Adrenal gland (tissue), 12 donors: ENCODE results near the gene TRAPPC3. TPM values are rescaled to one million over a fixed set of nuclear protein-coding genes. Genes with fewer than 3 reads are reported as not detected.
A peak's percentile ranks its signal among the peaks of the same experiment; 100 is the strongest.

Experiments used
- DNase-seq, 7 donors: peaks; one replicate each; pipeline ENCODE4 v3.0.0-alpha.2; 2019 to 2020
- H3K27ac ChIP-seq, 5 donors: fragments of 200-600 bp; sonication (generic) in 4 of 5; 1 replicate in 3 of 5; 2 replicates in 2 of 5; pipeline versions ENCODE4 v1.5.1 to v1.8.0; 2016 to 2020; ENCODE audit warnings: mild to moderate bottlenecking in 1 of 5
- H3K27me3 ChIP-seq: fragments of 200-600 bp; 2 replicates; pipeline ENCODE4 v1.8.0; 2021
- H3K36me3 ChIP-seq, 2 donors: fragments of 200-600 bp; replicated peaks in 1 of 2; 1 replicate in 1 of 2; 2 replicates in 1 of 2; pipeline versions ENCODE4 v1.5.1 to v1.8.0; 2018 to 2022
- H3K4me1 ChIP-seq, 2 donors: fragments of 200-600 bp; replicated peaks in 1 of 2; 1 replicate in 1 of 2; 2 replicates in 1 of 2; pipeline versions ENCODE4 v1.5.1 to v1.8.0; 2018 to 2021
- H3K4me3 ChIP-seq, 4 donors: fragments of 200-600 bp; sonication (generic) in 3 of 4; one replicate each; pipeline ENCODE4 v1.5.1; 2016 to 2018
- H3K9me3 ChIP-seq, 3 donors: fragments of 200-600 bp; sonication (generic) in 1 of 3; replicated peaks in 1 of 3; 1 replicate in 2 of 3; 2 replicates in 1 of 3; pipeline versions ENCODE4 v1.5.1 to v1.8.0; 2016 to 2021
- POLR2A ChIP-seq, 2 donors: fragments of 450-650 bp; IDR thresholded peaks; one replicate each; pipeline ENCODE4 v1.6.1; 2017; ENCODE audit warnings: antibody characterized with exemption in 2 of 2, mild to moderate bottlenecking in 2 of 2, moderate library complexity in 1 of 2
- WGBS, 4 donors: extraction: QIAGEN DNeasy Blood & Tissue Kit in 2 of 4; methylation state at CpG; one replicate each; pipeline versions ENCODE4 v1.1.5 to v1.1.7; 2013 to 2017; 5-methylcytosine and 5-hydroxymethylcytosine counted together
- intact Hi-C, 2 donors: fragments of 100-400 bp; cut with DNase I; formaldehyde crosslinking; loops; one replicate each; pipeline versions ENCODE4 v1.14.1 to v1.15.0; 2022 to 2023
- polyA plus RNA-seq, 3 donors: library from polyadenylated mRNA; stranded (reverse); fragments of 200-250 nt in 2 of 3; fragments of 350-450 nt in 1 of 3; fragmentation: Illumina TruSeq in 1 of 3; extraction: RNeasy Lipid Tissue Mini Kit (QIAGEN cat#74804) in 1 of 3; gene quantifications; one replicate each; pipeline ENCODE4 v1.2.3, GENCODE V29; 2013 to 2014
- total RNA-seq, 9 donors: library from RNA; depleted of rRNA in 4 of 9; stranded (reverse); fragments of >200 nt in 4 of 9; fragments of 120-200 nt in 1 of 9; fragmentation: NEBNext Ultra II Directional in 1 of 9; extraction: Animal tissue kit (Norgen Biotek cat#: 25700) in 1 of 9; gene quantifications; one replicate each; pipeline versions ENCODE4 v1.1.0 to v1.2.4, GENCODE V29; 2013 to 2023
- TF ChIP-seq, protein P1 (sequence below), 6 experiments: fragments of 450-650 bp in 4 of 6; fragments of 200-600 bp in 2 of 6; sonication (generic) in 1 of 6; IDR thresholded peaks; 1 replicate in 5 of 6; 2 replicates in 1 of 6; pipeline versions ENCODE4 v1.5.1 to v1.8.0; 2016 to 2021; ENCODE audit warnings: antibody characterized with exemption in 6 of 6, mild to moderate bottlenecking in 2 of 6, moderate library complexity in 1 of 6
- donor health status: healthy with polysubstance abuse.
- donor health status: Bipolar disorder and iron deficiency.
- donor health status: DM: yes; HTN: yes; CAD: no.
- donor health status: DM: no; HTN: no; CAD: no.
- donor health status: DM: no; HTN: no; CAD: no.
- donor health status: DM: yes; HTN: yes; CAD: no.

TRAPPC3 gene
- total and polyA plus RNA-seq, 12 donors, result 54.0 to 182 (median 114) TPM

DNA sequence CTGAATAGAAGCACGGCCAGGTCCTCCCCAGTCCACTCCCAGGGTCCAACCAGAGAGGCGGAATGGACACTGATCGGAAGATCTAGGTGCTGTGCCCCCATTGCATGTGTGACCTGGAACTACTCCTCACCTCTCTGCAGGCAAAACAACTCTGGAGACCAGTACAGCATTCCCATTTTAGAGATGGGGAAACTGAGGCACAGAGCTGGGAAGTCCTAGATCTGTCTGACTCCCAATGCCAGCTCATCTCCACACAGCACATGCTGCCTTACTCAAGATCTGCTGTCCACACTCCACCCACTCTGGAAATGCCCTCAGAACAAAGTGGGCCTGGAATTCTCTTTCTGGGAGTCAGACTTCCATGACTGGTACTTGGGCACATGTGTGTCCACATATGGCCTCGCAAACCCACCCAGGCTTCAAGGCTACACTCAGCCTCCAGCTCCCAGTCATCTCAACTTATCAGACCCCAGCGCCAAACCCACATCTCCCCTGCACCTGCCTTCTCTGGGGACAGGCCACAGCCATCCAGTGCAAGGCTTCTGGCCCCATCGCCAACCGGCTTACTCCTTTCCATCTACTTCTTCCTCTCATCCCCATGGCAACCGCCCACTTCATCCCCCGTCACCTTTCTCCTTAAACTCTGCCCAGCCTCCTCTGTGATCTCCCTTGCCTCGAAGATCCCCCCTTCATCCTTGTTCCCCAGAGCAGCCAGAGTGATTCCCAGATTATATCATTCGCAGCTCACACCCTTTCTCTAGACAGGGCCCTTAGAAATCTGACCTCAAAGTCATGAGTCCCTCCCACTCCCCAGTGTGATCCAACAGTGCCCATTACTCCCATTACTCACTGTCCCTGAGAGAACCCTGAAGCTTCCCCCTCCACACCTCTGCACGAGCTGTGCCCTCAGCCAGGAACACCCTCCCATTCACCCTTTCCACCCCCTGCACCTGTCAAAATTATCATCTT is 26.9 kb downstream of the TRAPPC3 start:
- peaks cover 0 to 6% of the 10 kb centered on the region in 2 donors for H3K4me1 ChIP-seq
- intact Hi-C loops, result no loop called here
- H3K27me3 ChIP-seq, result peaks cover 3% of the 10 kb centered on the region
- H3K36me3 ChIP-seq, result no peaks in the 10 kb centered on the region
- no peak for DNase-seq
- 85 to 93% (median 88%) methylated on average over 11 to 12 of the region's 12 CpGs for WGBS, 4 donors
- no peaks in the 10 kb centered on the region for H3K9me3 ChIP-seq
- TF ChIP-seq, protein P1, sequence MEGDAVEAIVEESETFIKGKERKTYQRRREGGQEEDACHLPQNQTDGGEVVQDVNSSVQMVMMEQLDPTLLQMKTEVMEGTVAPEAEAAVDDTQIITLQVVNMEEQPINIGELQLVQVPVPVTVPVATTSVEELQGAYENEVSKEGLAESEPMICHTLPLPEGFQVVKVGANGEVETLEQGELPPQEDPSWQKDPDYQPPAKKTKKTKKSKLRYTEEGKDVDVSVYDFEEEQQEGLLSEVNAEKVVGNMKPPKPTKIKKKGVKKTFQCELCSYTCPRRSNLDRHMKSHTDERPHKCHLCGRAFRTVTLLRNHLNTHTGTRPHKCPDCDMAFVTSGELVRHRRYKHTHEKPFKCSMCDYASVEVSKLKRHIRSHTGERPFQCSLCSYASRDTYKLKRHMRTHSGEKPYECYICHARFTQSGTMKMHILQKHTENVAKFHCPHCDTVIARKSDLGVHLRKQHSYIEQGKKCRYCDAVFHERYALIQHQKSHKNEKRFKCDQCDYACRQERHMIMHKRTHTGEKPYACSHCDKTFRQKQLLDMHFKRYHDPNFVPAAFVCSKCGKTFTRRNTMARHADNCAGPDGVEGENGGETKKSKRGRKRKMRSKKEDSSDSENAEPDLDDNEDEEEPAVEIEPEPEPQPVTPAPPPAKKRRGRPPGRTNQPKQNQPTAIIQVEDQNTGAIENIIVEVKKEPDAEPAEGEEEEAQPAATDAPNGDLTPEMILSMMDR (IDR thresholded peaks at IDR 0.05), result no peak
- no peak for TF ChIP-seq POLR2A (IDR thresholded peaks at IDR 0.05)
- H3K4me3 ChIP-seq, result no peak overlapping the region
- no peak overlapping the region for H3K27ac ChIP-seq

DNA sequence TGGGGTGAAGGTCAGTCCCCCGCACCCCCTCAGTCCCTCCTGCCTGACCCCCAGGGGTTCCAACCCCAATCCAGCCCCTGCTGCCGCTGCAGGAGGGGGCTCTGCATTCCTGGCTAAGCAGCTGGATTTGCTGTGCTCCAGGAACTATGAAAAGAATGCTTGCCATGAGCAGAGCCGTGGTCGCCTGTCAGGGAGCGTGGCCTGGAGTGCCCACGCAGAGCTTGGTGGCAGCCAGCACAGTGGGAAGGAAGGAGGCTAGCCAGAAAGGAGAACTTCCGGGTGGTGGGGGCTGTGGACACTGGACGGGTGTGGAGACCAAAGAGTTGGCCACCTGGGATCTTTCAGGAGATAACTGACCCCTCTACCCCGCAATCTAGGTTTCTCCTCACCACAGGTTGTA is 29.8 kb downstream of the TRAPPC3 start:
- H3K9me3 ChIP-seq, result no peaks in the 10 kb centered on the region
- H3K27ac ChIP-seq, result peak overlapping the region in 1 of 5 donors; percentile 32
- DNase-seq, result no peak
- H3K27me3 ChIP-seq, result no peaks in the 10 kb centered on the region
- WGBS, 4 donors, result 52 to 62% (median 61%) methylated on average over 7 to 9 of the region's 9 CpGs
- no peak for TF ChIP-seq POLR2A (IDR thresholded peaks at IDR 0.05)
- TF ChIP-seq, protein P1 (IDR thresholded peaks at IDR 0.05), result no peak
- no peak overlapping the region for H3K4me3 ChIP-seq
- no peaks in the 10 kb centered on the region for H3K4me1 ChIP-seq
- intact Hi-C loops, result no loop called here
- no peaks in the 10 kb centered on the region for H3K36me3 ChIP-seq

DNA sequence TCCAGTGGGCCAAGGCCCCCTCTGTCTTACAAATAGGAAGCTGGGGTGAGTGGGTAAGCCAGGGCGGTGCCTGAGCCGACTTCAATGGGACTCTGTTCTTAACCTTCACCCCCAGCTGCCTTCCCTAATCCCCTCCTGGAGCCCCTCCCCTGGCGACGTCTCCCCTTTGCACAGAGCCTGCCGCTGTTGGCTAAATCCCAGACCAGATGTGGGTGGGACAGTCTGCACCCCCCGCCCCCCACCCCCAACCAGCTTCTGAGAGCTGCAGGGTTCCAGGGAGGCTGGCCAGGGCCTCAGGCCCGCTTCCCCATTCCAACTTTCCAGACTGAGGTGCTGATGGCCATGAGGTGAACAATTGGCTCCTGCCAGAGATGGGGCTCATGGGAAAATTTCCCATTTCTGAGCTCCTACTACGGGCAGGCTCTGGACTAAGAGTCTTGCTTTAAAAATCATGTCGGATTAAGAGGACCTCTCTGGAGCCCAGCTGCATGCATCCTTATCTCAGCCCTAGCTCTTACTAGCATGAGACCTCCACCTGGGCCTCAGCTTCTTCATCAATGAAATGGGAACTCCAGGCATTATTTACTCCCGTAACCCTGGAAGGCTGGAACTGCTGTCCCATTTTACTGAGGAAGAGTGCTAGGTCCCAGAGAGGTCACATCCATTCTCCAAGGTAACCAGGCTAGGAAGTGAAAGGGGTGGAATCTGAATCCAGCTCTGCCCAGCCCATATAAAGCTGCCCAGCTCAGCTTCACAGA is 30.7 kb downstream of the TRAPPC3 start:
- 74 to 85% (median 77%) methylated on average over 3 to 10 of the region's 10 CpGs for WGBS, 4 donors
- Histone ChIP-seq H3K4me1 (no peaks in the 10 kb centered on the region), H3K4me3 (no peak overlapping the region), H3K36me3 (no peaks in the 10 kb centered on the region), H3K27ac (no peak overlapping the region), H3K27me3 (no peaks in the 10 kb centered on the region), H3K9me3 (no peaks in the 10 kb centered on the region)
- DNase-seq, result no peak
- TF ChIP-seq POLR2A (IDR thresholded peaks at IDR 0.05), result no peak
- TF ChIP-seq, protein P1 (IDR thresholded peaks at IDR 0.05), result no peak
- intact Hi-C loops, result no loop called here

DNA sequence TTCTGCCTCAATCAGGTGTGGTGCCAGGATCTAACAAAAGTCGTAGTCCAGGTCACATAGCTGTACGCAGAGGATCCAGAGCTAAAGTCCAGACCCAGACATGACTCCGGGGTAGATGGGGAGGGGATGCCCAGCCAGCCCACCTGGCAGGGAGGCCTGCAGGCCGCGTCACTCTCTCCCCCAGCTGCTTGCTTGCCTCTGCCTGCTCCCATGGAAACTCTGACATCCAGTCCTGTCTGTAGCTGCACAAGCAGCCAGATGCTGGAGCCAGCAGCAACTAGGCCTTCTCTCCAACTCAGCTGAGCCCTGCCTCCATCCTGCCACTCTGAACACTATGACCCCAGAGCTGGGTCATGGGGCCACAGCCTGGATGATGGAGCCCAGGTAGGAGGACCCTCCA is 32.4 kb downstream of the TRAPPC3 start:
- intact Hi-C loops, result no loop called here
- Histone ChIP-seq H3K4me1 (no peaks in the 10 kb centered on the region), H3K36me3 (no peaks in the 10 kb centered on the region), H3K4me3 (no peak overlapping the region), H3K27me3 (no peaks in the 10 kb centered on the region), H3K9me3 (no peaks in the 10 kb centered on the region), H3K27ac (no peak overlapping the region)
- TF ChIP-seq POLR2A (IDR thresholded peaks at IDR 0.05), result no peak
- TF ChIP-seq, protein P1 (IDR thresholded peaks at IDR 0.05), result no peak
- DNase-seq, result no peak
- WGBS, 4 donors, result 85 to 96% (median 88%) methylated on average over 5 of the region's 5 CpGs; no CpG with 5 or more reads in 1 of the 4 donors
